GM23248 (cell line): Measurements from ENCODE around the gene LPP. TPM values are rescaled to one million over a fixed set of nuclear protein-coding genes. Genes with fewer than 3 reads are reported as not detected.

Experiments used
- DNase-seq: peaks from one replicate; pipeline ENCODE4 v3.0.0-alpha.2; 2015
- H2AFZ ChIP-seq: fragments of 200-600 bp; sonication (generic); 2 replicates; pipeline ENCODE4 v1.6.1; 2016; ENCODE audit warnings: antibody characterized with exemption
- H3F3A ChIP-seq: fragments of 200-600 bp; sonication (generic); 2 replicates; pipeline ENCODE4 v1.6.1; 2016; ENCODE audit warnings: mild to moderate bottlenecking, antibody characterized with exemption, mixed run types; ENCODE audit not compliant: insufficient read depth
- H3K27ac ChIP-seq: fragments of 200-600 bp; sonication (generic); 2 replicates; pipeline ENCODE4 v1.5.1; 2016; ENCODE audit warnings: mild to moderate bottlenecking
- H3K27me3 ChIP-seq: fragments of 200-600 bp; sonication (generic); replicated peaks from 2 replicates; pipeline ENCODE4 v1.6.1; 2016; ENCODE audit warnings: mild to moderate bottlenecking; ENCODE audit not compliant: insufficient read depth
- H3K36me3 ChIP-seq: fragments of 200-600 bp; sonication (generic); 2 replicates; pipeline ENCODE4 v1.6.1; 2016; ENCODE audit warnings: low read depth, mild to moderate bottlenecking
- H3K4me1 ChIP-seq: fragments of 200-600 bp; sonication (generic); 2 replicates; pipeline ENCODE4 v1.6.1; 2016; ENCODE audit warnings: mild to moderate bottlenecking; ENCODE audit not compliant: insufficient read depth
- H3K4me2 ChIP-seq: fragments of 200-600 bp; sonication (generic); one replicate; pipeline ENCODE4 v1.6.1; 2016; ENCODE audit warnings: mild to moderate bottlenecking; ENCODE audit not compliant: unreplicated experiment
- H3K4me3 ChIP-seq: fragments of 200-600 bp; sonication (generic); 2 replicates; pipeline ENCODE4 v1.5.1; 2016; ENCODE audit warnings: mild to moderate bottlenecking
- H3K79me2 ChIP-seq: fragments of 200-600 bp; sonication (generic); 2 replicates; pipeline ENCODE4 v1.6.1; 2016; ENCODE audit warnings: mild to moderate bottlenecking; ENCODE audit not compliant: insufficient read depth
- H3K9ac ChIP-seq: fragments of 200-600 bp; sonication (generic); 2 replicates; pipeline ENCODE4 v1.6.1; 2016; ENCODE audit warnings: mild to moderate bottlenecking
- H3K9me2 ChIP-seq: fragments of 200-600 bp; sonication (generic); 2 replicates; pipeline ENCODE4 v1.6.1; 2016; ENCODE audit warnings: mixed run types, mild to moderate bottlenecking, moderate library complexity; ENCODE audit not compliant: insufficient read depth
- H3K9me3 ChIP-seq: fragments of 200-600 bp; sonication (generic); one replicate; pipeline ENCODE4 v1.6.1; 2017; ENCODE audit warnings: low read depth
- H4K20me1 ChIP-seq: fragments of 200-600 bp; sonication (generic); 2 replicates; pipeline ENCODE4 v1.6.0; 2016; ENCODE audit not compliant: insufficient read depth
- EZH2 ChIP-seq: fragments of 200-600 bp; sonication (generic); IDR thresholded peaks from 2 replicates; pipeline ENCODE4 v1.6.1; 2018; ENCODE audit warnings: antibody characterized with exemption, mild to moderate bottlenecking; ENCODE audit not compliant: insufficient read depth, poor library complexity, severe bottlenecking
- EZH2phosphoT487 ChIP-seq: fragments of 200-600 bp; sonication (generic); IDR thresholded peaks from 2 replicates; pipeline ENCODE4 v1.6.1; 2018; ENCODE audit warnings: antibody characterized with exemption, moderate library complexity, mild to moderate bottlenecking, low read depth; ENCODE audit not compliant: insufficient read depth
- WGBS, 2 experiments: methylation state at CpG; one replicate each; pipeline ENCODE4 v1.1.6; 2015 to 2017; ENCODE audit warnings: low lambda C conversion rate in 2 of 2, low coverage in 1 of 2; ENCODE audit errors: missing lambda C conversion rate in 2 of 2; 5-methylcytosine and 5-hydroxymethylcytosine counted together
- in situ Hi-C: fragments of 300-500 bp; cut with MboI; formaldehyde crosslinking; loops from 2 replicates; pipeline ENCODE4 v1.15.0; 2020
- polyA plus RNA-seq: library from polyadenylated mRNA; unstranded; fragments of >200 nt; fragmentation: Nextera tagmentation; extraction: Ambion mirVana; gene quantifications from 2 replicates; pipeline ENCODE4 v1.2.1, GENCODE V29; 2016
- total RNA-seq: library from RNA; depleted of rRNA; stranded (reverse); fragments of >200 nt; shearing (Covaris generic); gene quantifications from 2 replicates; pipeline ENCODE4 v1.2.3, GENCODE V29; 2014

LPP gene
- total and polyA plus RNA-seq, 2 experiments from 2014 or later: 42.8 to 61.7 TPM

- Histone ChIP-seq H3K79me2 (peaks cover 65% of the 10 kb centered on the region), H4K20me1 (no peaks in the 10 kb centered on the region), H3K4me2 (no peak overlapping the region), H3K4me3 (no peak overlapping the region), H3K9ac (no peak overlapping the region), H3K27ac (no peak overlapping the region), H3K36me3 (no peaks in the 10 kb centered on the region), H3K27me3 (no peaks in the 10 kb centered on the region), H3F3A (peaks cover 18% of the 10 kb centered on the region), H3K4me1 (peaks cover 32% of the 10 kb centered on the region), H3K9me2 (no peaks in the 10 kb centered on the region), H3K9me3 (no peaks in the 10 kb centered on the region), H2AFZ (no peak overlapping the region)
- DNase-seq: no peak
- WGBS, 2 experiments: 100% methylated on average over 1 of the region's 1 CpG
- TF ChIP-seq EZH2phosphoT487 (no peak), EZH2 (no peak)
- in situ Hi-C loops: loop anchor here (25.0 kb wide), 1 partner anchor 940 kb away; the partner anchor contains the start of gene BCL6
Measured at GRCh38 chr3:188677344-188677743, 523.4 kb downstream of the LPP start.

- Histone ChIP-seq H3K4me2 (peak overlapping the region; percentile 64), H2AFZ (no peak overlapping the region), H3K27me3 (no peaks in the 10 kb centered on the region), H3K27ac (peak overlapping the region; percentile 28; the same call in 1 of the 2 replicates), H3K9me3 (no peaks in the 10 kb centered on the region), H3K9ac (0 out of 2 replicates have a peak overlapping the region, but pooled peaks have one; percentile 3), H4K20me1 (no peaks in the 10 kb centered on the region), H3K9me2 (no peaks in the 10 kb centered on the region), H3K36me3 (no peaks in the 10 kb centered on the region), H3F3A (peaks cover 25% of the 10 kb centered on the region), H3K79me2 (peaks cover 73% of the 10 kb centered on the region), H3K4me1 (peaks cover 31% of the 10 kb centered on the region), H3K4me3 (peak overlapping the region; percentile 1; the same call in 1 of the 2 replicates)
- DNase-seq: peak; percentile 21
- WGBS, 2 experiments: 19 to 36% methylated on average over 1 of the region's 1 CpG
- TF ChIP-seq EZH2 (no peak), EZH2phosphoT487 (no peak)
- in situ Hi-C loops: loop anchor here (25.0 kb wide), 1 partner anchor 943 kb away; the partner anchor contains the start of gene BCL6
Measured at GRCh38 chr3:188680189-188680588, 526.2 kb downstream of the LPP start.

GRCh38 chr3:188680605-188681004 lies 526.6 kb downstream of the LPP start:
- 0 out of 2 replicates have a peak overlapping the region, but pooled peaks have one; percentile 3 for H3K9ac ChIP-seq
- peaks cover 31% of the 10 kb centered on the region for H3K4me1 ChIP-seq
- no peak for DNase-seq
- H3K9me3 ChIP-seq: no peaks in the 10 kb centered on the region
- H3F3A ChIP-seq: peaks cover 25% of the 10 kb centered on the region
- H4K20me1 ChIP-seq: no peaks in the 10 kb centered on the region
- no peak overlapping the region for H2AFZ ChIP-seq
- no peaks in the 10 kb centered on the region for H3K27me3 ChIP-seq
- WGBS, 2 experiments: 97 to 98% methylated on average over 3 of the region's 3 CpGs
- no peak overlapping the region for H3K4me3 ChIP-seq
- H3K36me3 ChIP-seq: no peaks in the 10 kb centered on the region
- no peak for TF ChIP-seq EZH2
- no peak for TF ChIP-seq EZH2phosphoT487
- peak overlapping the region; percentile 64 for H3K4me2 ChIP-seq
- H3K27ac ChIP-seq: 0 out of 2 replicates have a peak overlapping the region, but pooled peaks have one; percentile 28
- no peaks in the 10 kb centered on the region for H3K9me2 ChIP-seq
- peaks cover 73% of the 10 kb centered on the region for H3K79me2 ChIP-seq
- in situ Hi-C loops: loop anchor here (25.0 kb wide), 1 partner anchor 943 kb away; the partner anchor contains the start of gene BCL6

- Histone ChIP-seq H3K9me2 (no peaks in the 10 kb centered on the region), H3K36me3 (no peaks in the 10 kb centered on the region), H3K4me1 (peaks cover 31% of the 10 kb centered on the region), H3K4me2 (peak overlapping the region; percentile 72), H4K20me1 (no peaks in the 10 kb centered on the region), H3K27ac (peak overlapping the region; percentile 93), H3K4me3 (no peak overlapping the region), H3K27me3 (no peaks in the 10 kb centered on the region), H3K79me2 (peaks cover 67% of the 10 kb centered on the region), H2AFZ (no peak overlapping the region), H3F3A (peaks cover 25% of the 10 kb centered on the region), H3K9me3 (no peaks in the 10 kb centered on the region), H3K9ac (peak overlapping the region; percentile 58)
- WGBS, 2 experiments: 88 to 92% methylated on average over 4 of the region's 4 CpGs
- in situ Hi-C loops: loop anchor here (25.0 kb wide), 1 partner anchor 945 kb away; the partner anchor contains the start of gene BCL6
- no peak for TF ChIP-seq EZH2
- TF ChIP-seq EZH2phosphoT487: no peak
- no peak for DNase-seq
Measured at GRCh38 chr3:188682316-188682715, 528.4 kb downstream of the LPP start.
